Smooth muscle cell of the coronary artery (primary cell): ENCODE measurements around the gene GNAT3. TPM values are rescaled to one million over a fixed set of nuclear protein-coding genes. Genes with fewer than 3 reads are reported as not detected.

ENCODE experiments used
- total RNA-seq: library from RNA; depleted of rRNA; stranded (reverse); fragments of >200 nt; gene quantifications from 2 replicates; pipeline ENCODE4 v1.2.3, GENCODE V29; 2014; ENCODE audit warnings: low replicate concordance

Gene GNAT3
- not detected in 2 replicates for total RNA-seq

GRCh38 chr7:80511964-80512363 is at the start of gene GNAT3:
GNAT3 (minus strand) TSS chr7:80512064; CDS start chr7:80511926, 138 bp downstream.

Other genes starting within 250 kb of the GNAT3 start
- gene CD36, start 126.6 kb upstream of the GNAT3 start, total RNA-seq = 0.45 and 132 TPM in 2 replicates